ENCODE data around the gene GABRB2.
"Not testable (repeated sequence)": the region's sequence is repeated elsewhere in the genome, so short reads cannot be mapped to it uniquely, and the experiment has no call there.

Gene GABRB2

GRCh38 chr5:161258438-161258837 is 288.1 kb downstream of the GABRB2 start:
- Histone ChIP-seq H3K27ac (ENCODE audit: low read depth, low read length, severe bottlenecking) (no peak overlapping the region), H3K36me3 (ENCODE audit: control insufficient read depth, insufficient read depth, low read length) (no peaks in the 10 kb centered on the region), H3K9me3 (ENCODE audit: control insufficient read depth, low read length) (no peaks in the 10 kb centered on the region), H3K4me1 (ENCODE audit: control insufficient read depth, insufficient read depth, low read length, poor library complexity, severe bottlenecking) (no peaks in the 10 kb centered on the region), H3K4me3 (ENCODE audit: extremely low read depth, insufficient read depth, low read length, poor library complexity, severe bottlenecking) (no peak overlapping the region)

DNA sequence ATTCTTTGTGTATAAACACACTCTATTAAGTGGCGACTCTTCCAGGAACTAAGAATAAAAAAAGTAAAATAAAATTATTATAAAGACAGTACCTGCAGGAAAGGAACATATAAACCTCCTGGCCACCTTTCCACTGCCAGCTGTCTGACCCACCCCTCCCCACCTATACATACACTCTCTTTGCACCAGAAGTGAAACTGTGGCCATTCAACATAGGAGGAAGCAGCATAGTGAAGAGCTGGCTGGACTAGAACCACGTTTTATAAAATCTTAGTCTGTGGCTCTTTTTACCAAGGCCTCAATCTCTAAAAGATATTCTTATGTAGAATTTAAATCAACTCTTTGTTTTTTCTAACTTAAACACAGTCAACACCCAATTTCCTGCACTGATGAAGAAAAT is 289.6 kb downstream of the GABRB2 start:
- WGBS, 2 experiments (ENCODE audit: insufficient coverage in 2 of 2), result no CpG with 5 or more reads among the region's 2 CpGs
- H3K36me3 ChIP-seq (ENCODE audit: control insufficient read depth, insufficient read depth, low read length), result no peaks in the 10 kb centered on the region
- H3K4me1 ChIP-seq (ENCODE audit: control insufficient read depth, insufficient read depth, low read length, poor library complexity, severe bottlenecking), result no peaks in the 10 kb centered on the region
- no peak overlapping the region for H3K4me3 ChIP-seq (ENCODE audit: extremely low read depth, insufficient read depth, low read length, poor library complexity, severe bottlenecking)
- H3K27ac ChIP-seq (ENCODE audit: low read depth, low read length, severe bottlenecking), result no peak overlapping the region
- no peaks in the 10 kb centered on the region for H3K9me3 ChIP-seq (ENCODE audit: control insufficient read depth, low read length)

DNA sequence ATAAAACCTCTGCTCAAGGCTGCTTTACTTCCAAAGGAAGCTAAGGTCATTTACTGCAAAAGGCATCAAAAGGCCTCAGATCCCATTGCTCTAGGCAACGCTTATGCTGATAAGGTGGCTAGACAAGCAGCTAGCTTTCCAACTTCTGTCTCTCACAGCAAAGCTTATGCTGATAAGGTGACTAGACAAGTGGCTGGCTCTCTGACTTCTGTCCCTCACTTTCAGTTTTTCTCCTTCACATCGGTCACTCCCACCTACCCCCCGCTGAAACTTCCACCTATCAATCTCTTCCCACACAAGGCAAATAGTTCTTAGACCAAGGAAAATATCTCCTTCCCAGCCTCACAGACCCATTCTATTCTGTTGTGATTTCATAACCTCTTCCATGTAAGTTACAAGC is 293.6 kb downstream of the GABRB2 start:
- not testable (repeated sequence) for H3K27ac ChIP-seq (ENCODE audit: low read depth, low read length, severe bottlenecking); H3K36me3 ChIP-seq (ENCODE audit: control insufficient read depth, insufficient read depth, low read length); H3K4me3 ChIP-seq (ENCODE audit: extremely low read depth, insufficient read depth, low read length, poor library complexity, severe bottlenecking); H3K9me3 ChIP-seq (ENCODE audit: control insufficient read depth, low read length); H3K4me1 ChIP-seq (ENCODE audit: control insufficient read depth, insufficient read depth, low read length, poor library complexity, severe bottlenecking)
- 80 to 81% methylated on average over 3 of the region's 3 CpGs for WGBS, 2 experiments (ENCODE audit: insufficient coverage in 2 of 2)

DNA sequence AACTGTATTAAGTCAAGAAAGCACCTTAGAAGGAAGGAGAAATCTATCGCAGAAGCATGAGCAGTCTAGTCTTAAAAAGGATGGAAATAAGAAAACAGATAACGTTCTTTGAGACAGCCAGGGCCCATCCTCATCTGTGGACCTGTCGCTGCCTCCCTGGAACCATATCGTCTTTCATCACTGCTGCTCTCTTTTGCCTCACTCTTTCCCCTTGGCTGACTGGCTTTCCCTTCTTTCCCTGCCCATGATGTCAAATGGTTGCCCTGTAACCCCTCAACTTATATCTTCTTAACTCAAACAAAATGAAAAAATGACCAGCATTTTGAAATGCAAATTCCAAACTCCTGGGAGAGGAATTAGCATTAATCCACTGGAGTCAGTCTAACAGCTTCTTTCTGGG is 299.8 kb downstream of the GABRB2 start:
- no peak overlapping the region for H3K4me3 ChIP-seq (ENCODE audit: extremely low read depth, insufficient read depth, low read length, poor library complexity, severe bottlenecking)
- H3K36me3 ChIP-seq (ENCODE audit: control insufficient read depth, insufficient read depth, low read length), result no peaks in the 10 kb centered on the region
- WGBS, 2 experiments (ENCODE audit: insufficient coverage in 2 of 2), result 49 to 54% methylated on average over 3 to 4 of the region's 4 CpGs
- no peak overlapping the region for H3K27ac ChIP-seq (ENCODE audit: low read depth, low read length, severe bottlenecking)
- H3K4me1 ChIP-seq (ENCODE audit: control insufficient read depth, insufficient read depth, low read length, poor library complexity, severe bottlenecking), result peaks cover 3% of the 10 kb centered on the region
- H3K9me3 ChIP-seq (ENCODE audit: control insufficient read depth, low read length), result peaks cover 4% of the 10 kb centered on the region

- not testable (repeated sequence) for H3K4me3 ChIP-seq (ENCODE audit: extremely low read depth, insufficient read depth, low read length, poor library complexity, severe bottlenecking); H3K9me3 ChIP-seq (ENCODE audit: control insufficient read depth, low read length); H3K27ac ChIP-seq (ENCODE audit: low read depth, low read length, severe bottlenecking); H3K4me1 ChIP-seq (ENCODE audit: control insufficient read depth, insufficient read depth, low read length, poor library complexity, severe bottlenecking); H3K36me3 ChIP-seq (ENCODE audit: control insufficient read depth, insufficient read depth, low read length)
- 40 to 43% methylated on average over 1 to 2 of the region's 5 CpGs for WGBS, 2 experiments (ENCODE audit: insufficient coverage in 2 of 2)
Measured at GRCh38 chr5:161245846-161246245, 300.7 kb downstream of the GABRB2 start.

Data from mesodermal cell (in vitro differentiated cells).